Right ventricle myocardium inferior (tissue), 1 donor: ENCODE measurements around the gene PLEKHA7. TPM values are rescaled to one million over a fixed set of nuclear protein-coding genes. Genes with fewer than 3 reads are reported as not detected.

ENCODE experiments used
- ATAC-seq: fragments of 200-7000 bp; cut with Tn5 transposase; one replicate; pipeline ENCODE4 v1.9.1; 2020; ENCODE audit warnings: mild to moderate bottlenecking, moderate library complexity
- DNase-seq: peaks from one replicate; pipeline ENCODE4 v3.0.0; 2021; ENCODE audit errors: missing footprints
- intact Hi-C: fragments of 100-400 bp; cut with DNase I; formaldehyde crosslinking; loops from one replicate; pipeline ENCODE4 v1.11.0; 2022
- total RNA-seq: library from RNA; stranded (reverse); fragmentation: NEBNext Ultra II Directional; extraction: Animal tissue kit (Norgen Biotek cat#: 25700); gene quantifications from one replicate; pipeline ENCODE4 v1.2.1, GENCODE V29; 2021
- donor health status: DM: no; HTN: yes; CAD: no; lungs with severe emphysema.

PLEKHA7 gene
- total RNA-seq, 1 donor from 2014 or later, result 18.3 TPM

DNA sequence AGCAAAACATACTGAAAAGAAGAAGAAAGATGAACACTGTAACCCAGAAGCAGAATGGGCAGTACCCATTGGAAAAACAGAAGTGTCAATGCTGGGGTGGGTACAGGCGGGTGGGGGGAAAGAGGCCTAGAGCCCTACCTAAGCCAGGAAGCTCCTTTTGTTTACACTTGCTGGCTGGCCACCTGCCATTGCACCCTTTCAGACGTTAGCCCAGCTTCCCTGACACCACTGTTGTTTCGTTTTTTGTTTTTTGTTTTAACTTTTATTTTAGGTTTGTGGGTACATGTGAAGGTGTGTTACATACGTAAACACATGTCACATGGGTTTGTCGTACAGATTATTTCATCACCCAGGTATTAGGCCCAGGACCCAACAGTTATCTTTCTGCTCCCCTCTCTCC, 55.4 kb downstream of the PLEKHA7 start:
- DNase-seq, result no peak

GRCh38 chr11:16956538-16957153, 57.6 kb downstream of the PLEKHA7 start:
- ATAC-seq, result no peak
- intact Hi-C loops, result no loop called here
- no peak for DNase-seq

More for the DNA sequence above, 55.4 kb downstream of the PLEKHA7 start:
- no peak for ATAC-seq
- intact Hi-C loops, result no loop called here

DNA sequence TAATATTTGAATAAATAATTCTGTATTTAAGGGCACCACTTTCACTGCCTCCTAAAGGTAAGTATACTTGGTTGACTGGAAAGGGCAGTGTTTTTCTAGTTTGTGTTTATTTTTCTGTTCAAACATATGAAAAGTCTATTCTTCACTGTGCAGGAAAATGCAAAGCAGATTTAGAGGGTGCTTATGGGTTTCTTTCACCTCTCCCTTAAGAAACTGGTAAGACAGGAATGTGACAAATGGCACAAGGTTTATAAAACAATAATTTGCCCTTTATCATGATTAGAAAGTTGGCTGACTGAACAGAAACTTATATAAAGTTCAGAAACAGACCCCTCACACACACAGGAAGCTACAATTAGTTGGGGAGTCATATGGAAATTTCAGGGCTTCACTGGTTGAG, 60.6 kb downstream of the PLEKHA7 start:
- DNase-seq (no peak), ATAC-seq (no peak)
- intact Hi-C loops, result no loop called here

GRCh38 chr11:16946477-16947282, 67.5 kb downstream of the PLEKHA7 start:
- intact Hi-C loops, result loop anchor here (1.0 to 5.0 kb wide), 2 partner anchors 66 to 117 kb away; partner anchors contain the start of gene PLEKHA7
- no peak for DNase-seq
- no peak for ATAC-seq

- ATAC-seq, result peak; percentile 76
- no peak for DNase-seq
Measured at GRCh38 chr11:16945671-16946469, 68.3 kb downstream of the PLEKHA7 start.

GRCh38 chr11:16942911-16943310, 71.3 kb downstream of the PLEKHA7 start:
- intact Hi-C loops, result no loop called here
- DNase-seq (no peak), ATAC-seq (no peak)

More at GRCh38 chr11:16945671-16946469, 68.3 kb downstream of the PLEKHA7 start:
- intact Hi-C loops, result loop anchor here (1.0 to 5.0 kb wide), 2 partner anchors 66 to 117 kb away; partner anchors contain the start of gene PLEKHA7

DNA sequence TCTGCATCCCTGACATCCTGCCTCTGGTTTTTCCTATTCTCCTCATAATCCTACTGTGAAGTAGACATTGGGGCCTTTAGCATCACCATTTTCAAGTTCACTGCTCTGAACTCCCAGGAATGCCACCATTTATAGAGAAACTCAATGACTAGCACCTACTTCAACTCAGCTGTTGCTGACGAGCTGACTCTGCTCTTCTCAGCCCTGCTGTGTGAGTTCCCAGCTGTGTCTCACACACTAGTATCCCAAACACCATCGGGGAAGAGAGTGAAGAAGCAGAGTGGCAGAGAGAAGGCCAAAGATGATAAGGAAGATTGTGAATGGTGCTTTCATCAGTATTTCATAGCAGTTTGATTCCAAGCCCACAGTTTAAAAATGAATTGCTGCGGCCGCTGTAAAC, 71.9 kb downstream of the PLEKHA7 start:
- intact Hi-C loops, result no loop called here
- DNase-seq, result no peak
- ATAC-seq, result no peak

DNA sequence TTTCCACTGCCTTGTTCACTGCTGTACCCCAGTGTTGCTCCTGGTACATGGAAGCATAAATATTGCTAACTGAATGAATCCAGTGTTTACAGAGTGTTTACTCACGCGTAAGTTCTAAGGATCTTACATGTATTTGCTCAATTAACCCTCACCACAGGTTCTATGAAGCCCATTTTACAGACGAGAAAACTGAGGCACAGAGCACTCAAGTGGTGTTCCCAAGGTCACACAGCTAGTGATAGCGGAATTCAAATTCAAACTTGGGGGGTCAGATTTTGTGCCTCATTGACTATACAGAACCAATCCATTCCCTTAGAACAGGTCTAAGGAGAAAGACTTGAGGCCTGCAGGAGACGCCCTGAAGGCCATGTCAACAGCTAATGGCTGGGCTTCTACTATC, 72.3 kb downstream of the PLEKHA7 start:
- DNase-seq (no peak), ATAC-seq (no peak)
- intact Hi-C loops, result no loop called here

GRCh38 chr11:16938061-16938460, 76.2 kb downstream of the PLEKHA7 start:
- DNase-seq (no peak), ATAC-seq (no peak)
- intact Hi-C loops, result loop anchor here (5.0 kb wide), 1 partner anchor 151 kb away; no protein-coding TSS in a partner anchor

DNA sequence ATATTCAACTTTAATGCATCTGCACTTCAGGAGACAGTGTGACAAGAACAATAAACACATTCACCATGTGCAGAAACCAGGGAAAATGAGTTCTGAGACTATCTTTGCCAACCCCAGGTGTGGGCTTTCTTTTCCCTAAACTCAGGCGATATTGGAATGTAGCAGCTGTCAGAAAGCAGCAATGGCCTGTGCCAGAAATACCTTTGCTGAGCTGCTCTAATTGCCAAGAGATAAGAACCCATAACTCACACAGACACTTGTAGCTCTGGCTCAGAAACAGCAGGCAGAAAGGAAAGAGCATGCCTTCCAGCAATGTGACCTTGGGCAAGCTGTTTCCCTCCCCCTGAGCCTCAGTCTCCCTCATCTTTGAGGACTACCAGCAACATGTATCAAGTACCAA, 77.6 kb downstream of the PLEKHA7 start:
- intact Hi-C loops, result loop anchor here (5.0 kb wide), 1 partner anchor 149 kb away; no protein-coding TSS in a partner anchor
- ATAC-seq (peak; percentile 78), DNase-seq (no peak)

DNA sequence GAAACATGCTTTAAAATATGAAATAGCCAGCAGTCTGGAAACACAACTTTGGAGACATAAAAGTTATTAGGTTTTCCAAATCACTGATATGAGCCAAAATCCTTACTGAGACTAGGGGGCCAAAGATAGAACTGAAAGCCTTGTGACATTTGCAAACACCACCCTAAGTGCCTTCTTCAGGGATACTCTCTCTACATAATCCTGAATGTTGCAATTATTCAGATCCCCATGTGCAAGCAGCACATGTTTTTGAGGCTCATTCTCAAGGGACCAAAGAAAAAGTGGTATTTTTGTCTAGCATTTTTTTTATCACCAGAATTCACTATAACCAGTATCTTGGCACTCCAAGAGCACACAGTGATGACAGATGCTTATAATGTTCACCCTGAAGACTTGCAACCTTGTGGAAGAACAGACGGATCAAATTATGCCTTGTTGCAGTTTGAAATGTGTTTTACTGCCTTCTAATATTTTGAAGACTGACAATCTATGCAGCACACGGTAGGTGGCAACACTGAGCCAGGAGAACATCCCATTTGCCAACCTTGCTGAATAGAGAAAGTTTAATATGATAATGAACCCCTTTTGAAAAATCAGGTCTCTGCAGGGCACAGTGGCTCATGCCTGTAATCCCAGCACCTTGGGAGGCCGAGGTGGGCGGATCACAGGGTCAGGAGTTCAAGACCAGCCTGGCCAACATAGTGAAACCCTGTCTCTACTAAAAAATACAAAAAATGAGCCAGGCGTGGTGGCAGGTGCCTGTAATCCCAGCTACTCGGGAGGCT, 78.5 kb downstream of the PLEKHA7 start:
- DNase-seq (no peak), ATAC-seq (peak; percentile 54)
- intact Hi-C loops, result loop anchor here (5.0 kb wide), 1 partner anchor 148 kb away; no protein-coding TSS in a partner anchor

DNA sequence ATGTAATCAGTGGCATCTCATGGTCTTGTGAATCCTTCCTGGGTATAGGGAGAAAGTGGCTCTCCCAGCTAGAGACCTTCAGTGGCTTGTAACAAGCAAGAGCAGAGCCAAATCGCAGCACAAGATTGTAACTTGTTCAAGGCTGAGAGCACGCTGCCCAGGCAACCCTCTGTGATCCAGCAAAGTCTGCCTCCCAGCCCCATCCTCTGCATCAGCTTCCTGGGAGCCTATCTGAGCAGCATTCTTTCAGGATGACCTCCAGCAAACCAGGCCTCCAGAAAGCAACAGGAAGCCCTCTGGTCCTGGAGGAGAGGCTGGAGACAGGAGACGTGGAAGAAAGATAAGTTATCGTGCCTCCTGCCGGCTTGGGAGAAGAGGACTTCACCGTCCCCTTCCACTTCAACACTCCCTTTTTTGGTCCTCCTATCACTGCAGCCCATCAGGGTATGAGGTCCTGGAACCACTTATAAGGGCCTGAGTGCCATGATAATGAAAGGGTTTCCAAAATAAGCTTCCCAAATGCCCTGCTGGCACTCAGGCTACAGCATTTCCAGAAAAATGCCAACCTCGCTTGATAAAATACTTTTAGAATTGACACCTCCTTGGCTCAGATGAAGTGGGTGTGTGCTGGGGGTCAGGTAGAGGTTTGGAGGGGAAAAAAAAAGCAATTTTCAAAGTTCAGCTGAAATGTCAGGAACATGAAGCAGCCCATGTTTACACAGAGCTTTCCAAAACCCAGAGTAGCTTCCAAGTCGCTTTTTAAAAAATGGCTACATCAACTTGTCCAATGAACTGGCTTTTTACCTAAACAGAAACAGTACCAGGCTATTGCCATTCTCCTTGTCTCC, 80.2 kb downstream of the PLEKHA7 start:
- intact Hi-C loops, result loop anchor here (5.0 kb wide), 1 partner anchor 112 kb away; no protein-coding TSS in a partner anchor
- DNase-seq (no peak), ATAC-seq (peak; percentile 59)

- intact Hi-C loops, result loop anchor here (5.0 kb wide), 1 partner anchor 111 kb away; no protein-coding TSS in a partner anchor
- DNase-seq (no peak), ATAC-seq (peak; percentile 3)
Measured at GRCh38 chr11:16933291-16933690, 80.9 kb downstream of the PLEKHA7 start.

DNA sequence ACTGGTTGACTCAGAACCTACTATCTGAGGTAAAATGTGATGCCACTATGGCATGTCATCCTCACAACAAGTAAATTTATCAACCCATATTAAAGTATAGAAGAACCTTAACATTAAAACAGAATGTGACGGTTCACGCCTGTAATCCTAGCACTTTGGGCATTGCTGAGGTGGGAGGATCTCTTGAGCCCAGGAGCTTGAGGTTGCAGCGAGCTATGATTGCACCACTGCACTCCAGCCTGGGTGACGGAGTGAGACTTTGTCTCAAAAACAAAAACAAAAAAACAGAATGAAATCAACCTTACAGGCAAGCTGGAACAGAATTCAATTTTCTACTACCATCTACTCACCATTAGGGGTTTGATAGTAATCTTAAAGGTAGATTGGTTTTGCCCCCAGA, 86.2 kb downstream of the PLEKHA7 start:
- intact Hi-C loops, result no loop called here
- DNase-seq (no peak), ATAC-seq (no peak)

- ATAC-seq, result no peak
- intact Hi-C loops, result no loop called here
- DNase-seq, result no peak
Measured at GRCh38 chr11:16926883-16927626, 87.2 kb downstream of the PLEKHA7 start.

DNA sequence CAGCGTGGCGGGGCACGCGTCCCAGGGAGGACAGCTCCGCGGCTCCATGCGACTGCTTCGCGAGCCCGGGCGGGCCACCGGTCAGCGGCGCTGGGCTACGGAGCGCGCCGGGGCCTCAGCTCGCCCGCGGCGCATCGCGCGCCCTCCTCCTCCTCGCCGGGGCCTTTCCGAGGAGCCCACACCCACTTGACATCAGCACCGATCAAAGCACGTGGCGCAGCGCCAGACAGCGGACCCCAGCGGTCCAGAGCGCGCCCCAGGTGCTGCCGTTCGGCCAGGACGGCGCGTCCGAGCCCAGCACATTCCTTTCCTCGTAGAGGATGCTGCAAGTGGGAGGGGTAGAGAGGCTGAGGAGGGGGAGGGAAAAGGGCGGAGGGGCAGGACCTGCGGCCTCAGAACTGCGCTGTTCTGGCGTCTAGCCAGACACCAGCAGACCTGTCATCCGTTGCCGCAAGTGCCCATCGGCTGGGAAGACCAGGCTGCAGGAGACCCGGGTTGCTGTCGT, 88.6 kb downstream of the PLEKHA7 start:
- DNase-seq (no peak), ATAC-seq (peak; percentile 62)
- intact Hi-C loops, result no loop called here
